ENCODE results near the gene EIF3D.
"Not testable (repeated sequence)": the region's sequence is repeated elsewhere in the genome, so short reads cannot be mapped to it uniquely, and the experiment has no call there.

The EIF3D gene

GRCh38 chr22:36522662-36523061, 6.3 kb downstream of the EIF3D start:
- no peaks in the 10 kb centered on the region for H3K27me3 ChIP-seq (ENCODE audit: insufficient read depth, poor library complexity, severe bottlenecking)
- H3K36me3 ChIP-seq (ENCODE audit: low read depth): peaks cover 100% of the 10 kb centered on the region
- H3K4me1 ChIP-seq (ENCODE audit: insufficient read depth, poor library complexity, severe bottlenecking): peaks cover 2% of the 10 kb centered on the region
- H3K4me3 ChIP-seq (ENCODE audit: severe bottlenecking): no peak overlapping the region
- ATAC-seq (ENCODE audit: low read depth): no peak
- TF ChIP-seq CTCF (IDR thresholded peaks at IDR 0.05; ENCODE audit: poor library complexity, severe bottlenecking): no peak
- no peak overlapping the region for H3K27ac ChIP-seq (ENCODE audit: poor library complexity, severe bottlenecking)
- no peaks in the 10 kb centered on the region for H3K9me3 ChIP-seq (ENCODE audit: severe bottlenecking)
- DNase-seq (ENCODE audit: low spot score): no peak

- Histone ChIP-seq H3K9me3 (ENCODE audit: severe bottlenecking) (no peaks in the 10 kb centered on the region), H3K27ac (ENCODE audit: poor library complexity, severe bottlenecking) (no peak overlapping the region), H3K27me3 (ENCODE audit: insufficient read depth, poor library complexity, severe bottlenecking) (no peaks in the 10 kb centered on the region), H3K36me3 (ENCODE audit: low read depth) (peaks cover 100% of the 10 kb centered on the region), H3K4me1 (ENCODE audit: insufficient read depth, poor library complexity, severe bottlenecking) (no peaks in the 10 kb centered on the region), H3K4me3 (ENCODE audit: severe bottlenecking) (no peak overlapping the region)
- DNase-seq (ENCODE audit: low spot score) (no peak), ATAC-seq (ENCODE audit: low read depth) (no peak)
- no peak for TF ChIP-seq CTCF (IDR thresholded peaks at IDR 0.05; ENCODE audit: poor library complexity, severe bottlenecking)
Observed at GRCh38 chr22:36520423-36520822, 8.5 kb downstream of the EIF3D start.

- not testable (repeated sequence) for H3K27me3 ChIP-seq (ENCODE audit: insufficient read depth, poor library complexity, severe bottlenecking); H3K4me3 ChIP-seq (ENCODE audit: severe bottlenecking); H3K27ac ChIP-seq (ENCODE audit: poor library complexity, severe bottlenecking); H3K4me1 ChIP-seq (ENCODE audit: insufficient read depth, poor library complexity, severe bottlenecking); DNase-seq (ENCODE audit: low spot score); ATAC-seq (ENCODE audit: low read depth); H3K9me3 ChIP-seq (ENCODE audit: severe bottlenecking)
- H3K36me3 ChIP-seq (ENCODE audit: low read depth): peaks cover 100% of the 10 kb centered on the region
Observed at GRCh38 chr22:36519906-36520305, 9.1 kb downstream of the EIF3D start.

- ATAC-seq (ENCODE audit: low read depth) (no peak), DNase-seq (ENCODE audit: low spot score) (no peak)
- Histone ChIP-seq H3K4me1 (ENCODE audit: insufficient read depth, poor library complexity, severe bottlenecking) (no peaks in the 10 kb centered on the region), H3K9me3 (ENCODE audit: severe bottlenecking) (no peaks in the 10 kb centered on the region), H3K36me3 (ENCODE audit: low read depth) (peaks cover 92% of the 10 kb centered on the region), H3K4me3 (ENCODE audit: severe bottlenecking) (no peak overlapping the region), H3K27ac (ENCODE audit: poor library complexity, severe bottlenecking) (no peak overlapping the region), H3K27me3 (ENCODE audit: insufficient read depth, poor library complexity, severe bottlenecking) (no peaks in the 10 kb centered on the region)
- TF ChIP-seq CTCF (IDR thresholded peaks at IDR 0.05; ENCODE audit: poor library complexity, severe bottlenecking): no peak
Observed at GRCh38 chr22:36514766-36515165, 14.2 kb downstream of the EIF3D start.

GRCh38 chr22:36512991-36513390, 16.0 kb downstream of the EIF3D start:
- no peaks in the 10 kb centered on the region for H3K9me3 ChIP-seq (ENCODE audit: severe bottlenecking)

More at GRCh38 chr22:36512991-36513390, 16.0 kb downstream of the EIF3D start:
- no peak for ATAC-seq (ENCODE audit: low read depth)
- no peak overlapping the region for H3K27ac ChIP-seq (ENCODE audit: poor library complexity, severe bottlenecking)
- TF ChIP-seq CTCF (IDR thresholded peaks at IDR 0.05; ENCODE audit: poor library complexity, severe bottlenecking): no peak
- H3K36me3 ChIP-seq (ENCODE audit: low read depth): peaks cover 74% of the 10 kb centered on the region
- H3K4me3 ChIP-seq (ENCODE audit: severe bottlenecking): no peak overlapping the region
- H3K27me3 ChIP-seq (ENCODE audit: insufficient read depth, poor library complexity, severe bottlenecking): no peaks in the 10 kb centered on the region
- DNase-seq (ENCODE audit: low spot score): no peak
- no peaks in the 10 kb centered on the region for H3K4me1 ChIP-seq (ENCODE audit: insufficient read depth, poor library complexity, severe bottlenecking)

Data from RWPE2 (cell line).